Neural cell (in vitro differentiated cells): ENCODE measurements around the gene NCAM1. TPM values are rescaled to one million over a fixed set of nuclear protein-coding genes. Genes with fewer than 3 reads are reported as not detected.

ENCODE experiments used
- H2AFZ ChIP-seq: fragments of 200-600, 300-800 bp; sonication (generic), shearing (Covaris generic); 2 replicates; pipeline ENCODE4 v1.6.0; 2014; ENCODE audit warnings: low read depth, mild to moderate bottlenecking, antibody characterized with exemption, low read length, moderate library complexity
- H3F3A ChIP-seq: fragments of 200-600 bp; shearing (Covaris generic); 2 replicates; pipeline ENCODE4 v1.6.1; 2016; ENCODE audit warnings: mild to moderate bottlenecking, moderate library complexity, mixed read lengths, antibody characterized with exemption, low read length; ENCODE audit not compliant: insufficient read depth, poor library complexity, severe bottlenecking
- H3K27ac ChIP-seq: fragments of 200-600, 300-800 bp; sonication (generic), shearing (Covaris generic); 2 replicates; pipeline ENCODE4 v1.5.1; 2014; ENCODE audit warnings: mild to moderate bottlenecking, low read length, moderate library complexity
- H3K27me3 ChIP-seq: fragments of 300-800, 200-600 bp; sonication (generic), shearing (Covaris generic); 2 replicates; pipeline ENCODE4 v1.6.0; 2014; ENCODE audit warnings: mild to moderate bottlenecking, low read depth, low read length, moderate library complexity; ENCODE audit not compliant: insufficient read depth
- H3K36me3 ChIP-seq: fragments of 300-800, 200-600 bp; sonication (generic), shearing (Covaris generic); 2 replicates; pipeline ENCODE4 v1.5.1; 2014; ENCODE audit warnings: mild to moderate bottlenecking, antibody characterized with exemption, low read length, moderate library complexity; ENCODE audit not compliant: insufficient read depth
- H3K4me2 ChIP-seq: fragments of 300-800, 200-600 bp; sonication (generic), shearing (Covaris generic); 2 replicates; pipeline ENCODE4 v1.6.0; 2014; ENCODE audit warnings: mild to moderate bottlenecking, low read length
- H3K4me3 ChIP-seq: fragments of 300-800, 200-600 bp; sonication (generic), shearing (Covaris generic); 2 replicates; pipeline ENCODE4 v1.5.1; 2014; ENCODE audit warnings: mild to moderate bottlenecking, low read length, moderate library complexity
- H3K79me2 ChIP-seq: fragments of 200-600 bp; shearing (Covaris generic); replicated peaks from 2 replicates; pipeline ENCODE4 v1.6.0; 2014; ENCODE audit warnings: mild to moderate bottlenecking, low read length, moderate library complexity; ENCODE audit not compliant: insufficient read depth
- H3K9ac ChIP-seq: fragments of 300-800, 200-600 bp; sonication (generic), shearing (Covaris generic); 2 replicates; pipeline ENCODE4 v1.6.1; 2016; ENCODE audit warnings: mild to moderate bottlenecking, low read length, mixed read lengths
- H3K9me2 ChIP-seq: fragments of 200-600 bp; shearing (Covaris generic); 2 replicates; pipeline ENCODE4 v1.6.1; 2016; ENCODE audit warnings: mild to moderate bottlenecking, low read length, mixed read lengths; ENCODE audit not compliant: insufficient read depth
- H3K9me3 ChIP-seq: fragments of 200-600, 300-800 bp; sonication (generic), shearing (Covaris generic); 2 replicates; pipeline ENCODE4 v1.6.1; 2016; ENCODE audit warnings: mild to moderate bottlenecking, mixed run types, low read length, moderate library complexity, mixed read lengths
- H4K20me1 ChIP-seq: fragments of 200-600 bp; shearing (Covaris generic); 2 replicates; pipeline ENCODE4 v1.6.1; 2016; ENCODE audit warnings: mild to moderate bottlenecking, mixed run types; ENCODE audit not compliant: insufficient read depth
- EP300 ChIP-seq: fragments of 450-650 bp; conservative IDR thresholded peaks from 2 replicates; pipeline ENCODE4 v1.6.1; 2014; ENCODE audit warnings: antibody characterized with exemption, mild to moderate bottlenecking, moderate library complexity; ENCODE audit not compliant: poor library complexity, severe bottlenecking
- EZH2 ChIP-seq: fragments of 200-600, 300-800 bp; shearing (Covaris generic), sonication (generic); IDR thresholded peaks from 2 replicates; pipeline ENCODE4 v1.6.1; 2014; ENCODE audit warnings: antibody characterized with exemption, low read length, borderline replicate concordance, mild to moderate bottlenecking; ENCODE audit not compliant: insufficient read depth, poor library complexity, severe bottlenecking
- MXI1 ChIP-seq: fragments of 450-650 bp; conservative IDR thresholded peaks from 2 replicates; pipeline ENCODE4 v1.6.1; 2014; ENCODE audit warnings: antibody characterized with exemption, mild to moderate bottlenecking; ENCODE audit not compliant: poor library complexity, severe bottlenecking
- POLR2AphosphoS5 ChIP-seq: IDR thresholded peaks from 2 replicates; pipeline ENCODE4 v1.6.1; 2012
- RAD21 ChIP-seq: fragments of 450-650 bp; conservative IDR thresholded peaks from 2 replicates; pipeline ENCODE4 v1.6.1; 2014; ENCODE audit warnings: antibody characterized with exemption, mild to moderate bottlenecking, moderate library complexity
- SMC3 ChIP-seq: fragments of 450-650 bp; conservative IDR thresholded peaks from 2 replicates; pipeline ENCODE4 v1.6.1; 2014; ENCODE audit warnings: antibody characterized with exemption, mild to moderate bottlenecking, moderate library complexity; ENCODE audit not compliant: poor library complexity
- TAF1 ChIP-seq: IDR thresholded peaks from 2 replicates; pipeline ENCODE4 v1.6.1; 2012; ENCODE audit warnings: low read depth
- polyA plus RNA-seq: library from polyadenylated mRNA; depleted of rRNA; stranded (reverse); fragments of >200 nt; gene quantifications from 2 replicates; pipeline ENCODE4 v1.2.3, GENCODE V29; 2014
- TF ChIP-seq, protein P1 (sequence below): fragments of 450-650 bp; IDR thresholded peaks from 2 replicates; pipeline ENCODE4 v1.5.1; 2014; ENCODE audit warnings: antibody characterized with exemption, mild to moderate bottlenecking, moderate library complexity; ENCODE audit not compliant: poor library complexity, severe bottlenecking
- TF ChIP-seq, protein P2 (sequence below): IDR thresholded peaks from 2 replicates; pipeline ENCODE4 v1.6.1; 2012; ENCODE audit warnings: borderline replicate concordance

The NCAM1 gene
- polyA plus RNA-seq, 1 donor from 2014 or later: 120 TPM

DNA sequence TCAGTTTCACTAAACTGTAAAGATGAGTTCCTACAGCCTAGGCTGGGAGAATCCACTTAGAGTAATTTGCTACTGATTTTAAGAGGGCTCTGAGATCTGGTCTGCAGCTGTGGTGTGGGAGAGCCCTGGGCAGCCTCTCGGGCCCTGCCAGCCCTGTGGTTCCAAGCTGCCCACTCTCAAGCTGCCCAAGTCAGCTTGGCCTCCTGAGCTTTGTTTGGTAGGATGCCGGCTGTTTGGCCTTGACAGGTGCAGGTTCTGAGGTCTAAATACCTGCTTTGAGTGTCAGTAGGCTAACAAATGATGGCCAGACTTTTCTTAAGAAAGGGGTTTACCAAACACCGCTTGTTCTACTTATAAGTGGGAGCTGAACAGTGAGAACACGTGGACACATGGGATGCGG lies 219.9 kb downstream of the NCAM1 start:
- peaks cover 18% of the 10 kb centered on the region for H3K79me2 ChIP-seq
- no peak overlapping the region for H3K4me3 ChIP-seq

GRCh38 chr11:113182288-113182687 lies 221.1 kb downstream of the NCAM1 start:
- H3K9me2 ChIP-seq: no peaks in the 10 kb centered on the region
- no peaks in the 10 kb centered on the region for H3K9me3 ChIP-seq
- peaks cover 9% of the 10 kb centered on the region for H3K79me2 ChIP-seq
- no peaks in the 10 kb centered on the region for H3K36me3 ChIP-seq
- H3F3A ChIP-seq: peaks cover 6% of the 10 kb centered on the region
- H3K4me2 ChIP-seq: no peak overlapping the region
- TF ChIP-seq SMC3: no peak
- TF ChIP-seq TAF1: no peak
- no peak for TF ChIP-seq EZH2
- no peak for TF ChIP-seq MXI1
- TF ChIP-seq, protein P1, sequence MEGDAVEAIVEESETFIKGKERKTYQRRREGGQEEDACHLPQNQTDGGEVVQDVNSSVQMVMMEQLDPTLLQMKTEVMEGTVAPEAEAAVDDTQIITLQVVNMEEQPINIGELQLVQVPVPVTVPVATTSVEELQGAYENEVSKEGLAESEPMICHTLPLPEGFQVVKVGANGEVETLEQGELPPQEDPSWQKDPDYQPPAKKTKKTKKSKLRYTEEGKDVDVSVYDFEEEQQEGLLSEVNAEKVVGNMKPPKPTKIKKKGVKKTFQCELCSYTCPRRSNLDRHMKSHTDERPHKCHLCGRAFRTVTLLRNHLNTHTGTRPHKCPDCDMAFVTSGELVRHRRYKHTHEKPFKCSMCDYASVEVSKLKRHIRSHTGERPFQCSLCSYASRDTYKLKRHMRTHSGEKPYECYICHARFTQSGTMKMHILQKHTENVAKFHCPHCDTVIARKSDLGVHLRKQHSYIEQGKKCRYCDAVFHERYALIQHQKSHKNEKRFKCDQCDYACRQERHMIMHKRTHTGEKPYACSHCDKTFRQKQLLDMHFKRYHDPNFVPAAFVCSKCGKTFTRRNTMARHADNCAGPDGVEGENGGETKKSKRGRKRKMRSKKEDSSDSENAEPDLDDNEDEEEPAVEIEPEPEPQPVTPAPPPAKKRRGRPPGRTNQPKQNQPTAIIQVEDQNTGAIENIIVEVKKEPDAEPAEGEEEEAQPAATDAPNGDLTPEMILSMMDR: no peak
- TF ChIP-seq RAD21: no peak
- TF ChIP-seq POLR2AphosphoS5: no peak
- TF ChIP-seq EP300: no peak
- TF ChIP-seq, protein P2, sequence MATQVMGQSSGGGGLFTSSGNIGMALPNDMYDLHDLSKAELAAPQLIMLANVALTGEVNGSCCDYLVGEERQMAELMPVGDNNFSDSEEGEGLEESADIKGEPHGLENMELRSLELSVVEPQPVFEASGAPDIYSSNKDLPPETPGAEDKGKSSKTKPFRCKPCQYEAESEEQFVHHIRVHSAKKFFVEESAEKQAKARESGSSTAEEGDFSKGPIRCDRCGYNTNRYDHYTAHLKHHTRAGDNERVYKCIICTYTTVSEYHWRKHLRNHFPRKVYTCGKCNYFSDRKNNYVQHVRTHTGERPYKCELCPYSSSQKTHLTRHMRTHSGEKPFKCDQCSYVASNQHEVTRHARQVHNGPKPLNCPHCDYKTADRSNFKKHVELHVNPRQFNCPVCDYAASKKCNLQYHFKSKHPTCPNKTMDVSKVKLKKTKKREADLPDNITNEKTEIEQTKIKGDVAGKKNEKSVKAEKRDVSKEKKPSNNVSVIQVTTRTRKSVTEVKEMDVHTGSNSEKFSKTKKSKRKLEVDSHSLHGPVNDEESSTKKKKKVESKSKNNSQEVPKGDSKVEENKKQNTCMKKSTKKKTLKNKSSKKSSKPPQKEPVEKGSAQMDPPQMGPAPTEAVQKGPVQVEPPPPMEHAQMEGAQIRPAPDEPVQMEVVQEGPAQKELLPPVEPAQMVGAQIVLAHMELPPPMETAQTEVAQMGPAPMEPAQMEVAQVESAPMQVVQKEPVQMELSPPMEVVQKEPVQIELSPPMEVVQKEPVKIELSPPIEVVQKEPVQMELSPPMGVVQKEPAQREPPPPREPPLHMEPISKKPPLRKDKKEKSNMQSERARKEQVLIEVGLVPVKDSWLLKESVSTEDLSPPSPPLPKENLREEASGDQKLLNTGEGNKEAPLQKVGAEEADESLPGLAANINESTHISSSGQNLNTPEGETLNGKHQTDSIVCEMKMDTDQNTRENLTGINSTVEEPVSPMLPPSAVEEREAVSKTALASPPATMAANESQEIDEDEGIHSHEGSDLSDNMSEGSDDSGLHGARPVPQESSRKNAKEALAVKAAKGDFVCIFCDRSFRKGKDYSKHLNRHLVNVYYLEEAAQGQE: no peak
- no peaks in the 10 kb centered on the region for H3K27me3 ChIP-seq
- H3K9ac ChIP-seq: no peak overlapping the region
- H3K27ac ChIP-seq: no peak overlapping the region
- no peak overlapping the region for H3K4me3 ChIP-seq
- no peaks in the 10 kb centered on the region for H4K20me1 ChIP-seq
- H2AFZ ChIP-seq: no peak overlapping the region

More for the DNA sequence above, 219.9 kb downstream of the NCAM1 start:
- Histone ChIP-seq H3K9me3 (no peaks in the 10 kb centered on the region), H2AFZ (no peak overlapping the region), H3K27ac (no peak overlapping the region), H3K27me3 (no peaks in the 10 kb centered on the region), H3K9me2 (no peaks in the 10 kb centered on the region), H3K4me2 (no peak overlapping the region), H3K9ac (no peak overlapping the region), H4K20me1 (no peaks in the 10 kb centered on the region), H3F3A (peaks cover 6% of the 10 kb centered on the region), H3K36me3 (no peaks in the 10 kb centered on the region)
- no peak for TF ChIP-seq TAF1

DNA sequence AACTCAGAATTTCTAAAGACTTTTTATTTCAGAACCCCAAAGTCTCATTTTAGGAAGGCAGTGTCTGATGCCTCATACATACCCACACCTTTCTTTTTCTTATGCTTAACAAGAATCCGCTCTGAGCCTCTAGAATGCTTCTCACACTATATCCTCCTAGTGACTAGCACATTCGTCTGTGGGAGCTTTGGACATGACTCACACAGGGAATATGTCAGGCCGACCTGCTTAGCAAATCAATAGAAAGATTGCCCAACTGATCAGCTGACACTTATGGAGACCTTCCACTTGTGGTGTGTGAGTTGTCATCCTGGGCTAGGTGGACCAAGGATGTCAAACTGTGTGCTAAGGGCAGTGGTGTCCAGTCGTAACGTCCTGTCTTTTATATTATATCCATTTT lies 223.3 kb downstream of the NCAM1 start:
- Histone ChIP-seq H3K9ac (no peak overlapping the region), H4K20me1 (no peaks in the 10 kb centered on the region), H3K36me3 (no peaks in the 10 kb centered on the region), H2AFZ (no peak overlapping the region), H3K27ac (no peak overlapping the region), H3K79me2 (peaks cover 9% of the 10 kb centered on the region), H3F3A (peaks cover 6% of the 10 kb centered on the region), H3K9me3 (no peaks in the 10 kb centered on the region), H3K4me3 (no peak overlapping the region), H3K9me2 (no peaks in the 10 kb centered on the region), H3K27me3 (no peaks in the 10 kb centered on the region), H3K4me2 (no peak overlapping the region)
- no peak for TF ChIP-seq SMC3
